Midbrain (tissue), 1 donor: ENCODE measurements around the gene PCMTD2.

Source experiments
- DNase-seq: peaks from one replicate; lab custom pipeline; 2025; lab: John Stamatoyannopoulos, UW

PCMTD2 gene

GRCh38 chr20:64255361-64256281 lies at the start of gene PCMTD2:
PCMTD2 (plus strand) TSS chr20:64255748; CDS start chr20:64259966, 4,218 bp downstream.
- peak; percentile 77 for DNase-seq

- no peak for DNase-seq
Measured at GRCh38 chr20:64206614-64207013, 48.9 kb upstream of the PCMTD2 start.

DNA sequence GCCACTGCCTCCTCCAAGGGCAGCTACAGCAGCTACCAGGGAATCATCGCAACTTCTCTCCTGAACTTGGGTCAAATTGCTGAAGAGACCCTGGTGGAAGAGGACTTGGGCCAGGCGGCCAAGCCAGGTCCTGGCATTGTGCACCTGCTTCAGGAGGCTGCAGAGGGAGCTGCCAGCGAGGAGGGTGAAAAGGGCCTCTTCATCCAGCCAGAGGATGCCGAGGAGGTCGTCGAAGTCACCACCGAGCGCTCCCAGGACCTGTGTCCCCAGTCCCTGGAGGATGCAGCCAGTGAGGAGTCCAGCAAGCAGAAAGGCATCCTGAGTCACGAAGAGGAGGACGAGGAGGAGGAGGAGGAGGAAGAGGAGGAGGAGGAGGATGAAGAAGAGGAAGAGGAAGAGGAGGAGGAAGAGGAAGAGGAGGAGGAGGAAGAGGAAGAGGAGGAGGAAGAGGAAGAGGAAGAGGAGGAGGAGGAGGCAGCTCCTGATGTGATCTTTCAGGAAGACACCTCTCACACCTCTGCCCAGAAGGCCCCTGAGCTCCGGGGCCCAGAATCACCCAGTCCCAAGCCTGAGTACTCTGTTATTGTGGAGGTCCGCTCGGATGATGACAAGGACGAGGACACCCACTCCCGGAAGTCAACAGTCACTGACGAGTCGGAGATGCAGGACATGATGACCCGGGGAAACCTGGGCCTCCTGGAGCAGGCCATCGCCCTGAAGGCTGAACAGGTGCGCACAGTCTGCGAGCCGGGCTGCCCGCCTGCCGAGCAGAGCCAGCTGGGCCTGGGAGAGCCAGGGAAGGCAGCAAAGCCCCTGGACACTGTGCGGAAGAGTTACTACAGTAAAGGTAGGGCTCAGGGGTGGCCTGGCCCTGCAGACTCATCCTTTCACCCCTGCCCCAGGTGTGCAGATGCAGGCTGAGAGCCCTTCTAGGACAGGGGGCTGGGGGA lies 47.6 kb upstream of the PCMTD2 start:
- no peak for DNase-seq

GRCh38 chr20:64209148-64209547 lies 46.4 kb upstream of the PCMTD2 start:
- no peak for DNase-seq

DNA sequence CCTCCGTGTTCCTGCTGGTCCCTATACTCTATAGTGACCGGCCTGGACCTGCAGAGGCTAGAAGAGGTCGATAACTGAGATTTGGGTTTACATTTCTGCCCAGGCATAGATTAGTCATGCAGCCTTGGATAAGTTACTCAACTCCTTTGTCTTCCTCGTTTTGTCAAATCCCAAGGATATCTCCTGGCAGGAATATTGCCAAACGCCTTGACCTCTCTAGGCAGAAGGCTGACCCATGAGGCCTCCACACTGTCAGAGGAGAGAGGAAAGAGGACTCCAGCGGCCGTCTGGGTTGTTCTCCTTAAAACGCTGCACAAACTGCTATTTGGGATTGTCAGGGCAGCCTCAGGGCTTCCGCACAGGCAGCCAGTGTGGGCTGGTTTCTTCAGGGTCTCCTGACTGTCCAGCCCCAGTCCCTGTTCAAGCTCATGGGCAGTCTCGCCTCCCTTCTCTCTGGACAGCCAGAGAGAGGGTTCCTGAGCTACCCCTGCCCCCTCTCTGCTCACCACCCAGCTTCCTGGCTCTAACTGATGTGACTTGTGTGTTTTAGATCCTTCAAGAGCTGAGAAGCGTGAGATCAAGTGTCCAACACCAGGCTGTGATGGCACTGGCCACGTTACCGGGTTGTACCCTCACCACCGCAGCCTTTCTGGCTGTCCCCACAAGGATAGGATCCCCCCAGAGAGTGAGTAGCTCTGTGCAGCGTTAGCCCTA lies 44.7 kb upstream of the PCMTD2 start:
- DNase-seq = no peak

GRCh38 chr20:64211874-64212658 lies 43.5 kb upstream of the PCMTD2 start:
- DNase-seq = no peak

- DNase-seq = peak; percentile 48
Measured at GRCh38 chr20:64212755-64213154, 42.8 kb upstream of the PCMTD2 start.

DNA sequence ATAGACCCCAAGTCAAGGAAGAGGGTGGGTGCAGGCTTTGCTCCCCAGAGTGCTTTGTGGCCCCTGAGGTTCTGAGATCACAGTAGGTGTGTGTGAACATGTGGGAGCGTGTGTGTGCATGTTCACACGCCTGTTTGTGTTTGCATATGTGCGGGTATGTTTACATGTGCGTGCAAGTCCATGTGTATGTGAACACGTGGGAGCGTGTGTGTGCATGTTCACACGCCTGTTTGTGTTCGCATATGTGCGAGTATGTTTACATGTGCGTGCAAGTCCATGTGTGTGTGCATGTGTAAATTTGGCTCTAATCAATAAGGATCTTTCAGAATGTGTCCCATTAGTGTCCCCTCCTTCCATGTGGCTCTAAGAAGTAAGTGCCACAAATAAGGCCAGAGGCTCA lies 41.4 kb upstream of the PCMTD2 start:
- no peak for DNase-seq

DNA sequence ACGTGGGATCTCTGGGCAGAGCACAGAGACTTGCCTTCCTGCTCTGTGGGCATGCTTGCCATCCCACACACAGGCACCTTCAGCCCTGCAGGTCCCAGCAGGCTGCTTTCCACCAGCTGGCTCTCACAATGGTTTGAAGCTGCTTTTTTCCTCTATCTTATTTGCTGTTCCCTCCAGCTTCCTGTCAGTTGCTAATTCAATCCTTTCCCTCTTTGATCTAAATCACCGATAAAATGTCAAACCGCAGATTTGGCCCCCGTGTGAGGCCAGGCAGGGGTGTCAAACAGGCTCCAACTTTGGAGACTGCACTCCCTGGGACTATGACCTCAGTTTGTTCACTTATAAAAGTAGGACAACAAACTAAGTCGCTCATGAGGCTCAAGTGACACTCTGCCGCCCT lies 40.6 kb upstream of the PCMTD2 start:
- no peak for DNase-seq

- DNase-seq = no peak
Measured at GRCh38 chr20:64216036-64216435, 39.5 kb upstream of the PCMTD2 start.

- no peak for DNase-seq
Measured at GRCh38 chr20:64216910-64217309, 38.6 kb upstream of the PCMTD2 start.

DNA sequence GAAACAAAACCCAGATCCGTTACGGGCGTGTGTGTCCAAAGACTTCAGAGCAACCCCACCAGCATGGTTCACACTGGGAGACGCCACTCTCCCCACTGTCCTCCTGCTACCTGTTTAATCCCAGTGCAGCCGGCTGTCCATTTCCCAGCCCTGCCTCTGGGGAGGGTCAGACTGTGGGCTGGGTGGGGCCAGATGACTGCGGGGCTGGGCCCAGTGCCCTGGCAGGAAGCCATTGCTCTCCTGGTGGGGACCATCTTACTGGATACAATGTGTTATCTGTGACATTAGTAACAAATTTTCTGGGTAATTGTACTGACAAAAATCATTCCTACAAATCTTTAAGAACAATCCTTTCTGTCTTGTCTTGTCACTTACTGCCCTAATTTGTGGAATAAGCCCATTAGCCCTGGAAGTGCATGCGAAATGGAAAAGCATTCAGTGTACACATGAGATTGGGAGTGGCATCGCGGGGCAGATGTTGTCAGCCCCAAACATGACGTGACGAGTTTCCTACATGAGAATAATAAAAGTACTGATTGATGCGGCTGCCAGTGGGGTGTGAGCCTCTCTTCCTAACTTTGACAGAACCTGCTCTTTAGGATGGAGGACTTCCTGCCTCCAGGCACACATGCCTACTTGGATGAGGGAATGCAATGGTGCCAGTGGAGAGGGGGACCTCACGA lies 37.9 kb upstream of the PCMTD2 start:
- DNase-seq = no peak

GRCh38 chr20:64219202-64219601 lies 36.3 kb upstream of the PCMTD2 start:
- no peak for DNase-seq

- no peak for DNase-seq
Measured at GRCh38 chr20:64219730-64220129, 35.8 kb upstream of the PCMTD2 start.

DNA sequence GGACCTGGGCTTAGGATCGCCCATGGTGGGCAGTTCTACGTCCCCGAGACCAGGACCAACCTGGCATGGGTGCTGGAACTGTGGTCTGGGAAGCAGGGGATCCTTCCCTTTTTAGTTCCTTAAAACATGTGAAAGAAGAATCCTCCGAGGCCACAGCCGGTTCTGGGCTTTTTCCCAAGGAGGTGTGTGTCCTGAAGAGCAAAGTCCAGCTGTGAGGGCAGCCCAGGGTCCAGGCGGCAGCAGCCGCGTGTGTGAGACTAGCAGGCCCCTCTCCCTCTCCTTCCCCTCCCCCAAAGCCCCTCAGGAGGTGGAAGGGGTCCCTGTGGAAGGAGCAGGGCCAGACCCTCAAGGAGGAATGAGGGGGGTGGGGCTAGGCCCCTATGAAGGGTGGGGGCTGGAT lies 35.1 kb upstream of the PCMTD2 start:
- DNase-seq = no peak

DNA sequence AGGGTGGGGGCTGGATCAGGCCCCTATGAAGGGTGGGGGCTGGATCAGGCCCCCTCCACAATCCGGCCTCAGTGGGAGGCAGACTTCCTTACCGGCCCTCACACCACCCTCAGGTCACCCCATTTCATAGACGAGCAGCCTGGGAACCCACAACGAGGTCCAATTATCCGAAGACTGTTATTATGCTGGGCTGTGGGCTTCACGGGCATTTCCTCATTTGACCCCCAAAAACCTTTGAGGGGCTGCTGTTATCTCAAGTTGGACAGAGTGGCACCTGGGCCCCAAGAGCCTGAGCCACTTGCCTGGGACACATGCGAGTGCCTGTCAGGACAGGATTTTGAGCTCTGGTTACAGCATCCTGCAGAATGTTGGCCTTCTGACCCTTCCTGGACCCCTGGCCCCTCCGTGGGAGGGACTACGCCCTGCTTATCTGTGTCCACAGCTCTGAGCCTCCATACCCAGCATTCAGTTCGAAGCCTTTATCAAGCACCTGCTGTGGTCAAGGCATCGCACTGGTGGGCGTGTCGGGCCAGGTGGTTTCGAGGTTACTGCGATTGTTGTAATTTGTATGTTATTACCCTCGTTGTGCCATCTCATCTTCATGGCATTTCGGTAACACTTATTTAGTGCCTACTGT lies 34.5 kb upstream of the PCMTD2 start:
- no peak for DNase-seq

- no peak for DNase-seq
Measured at GRCh38 chr20:64222291-64222735, 33.2 kb upstream of the PCMTD2 start.

GRCh38 chr20:64222851-64223525 lies 32.6 kb upstream of the PCMTD2 start:
- DNase-seq = no peak

DNA sequence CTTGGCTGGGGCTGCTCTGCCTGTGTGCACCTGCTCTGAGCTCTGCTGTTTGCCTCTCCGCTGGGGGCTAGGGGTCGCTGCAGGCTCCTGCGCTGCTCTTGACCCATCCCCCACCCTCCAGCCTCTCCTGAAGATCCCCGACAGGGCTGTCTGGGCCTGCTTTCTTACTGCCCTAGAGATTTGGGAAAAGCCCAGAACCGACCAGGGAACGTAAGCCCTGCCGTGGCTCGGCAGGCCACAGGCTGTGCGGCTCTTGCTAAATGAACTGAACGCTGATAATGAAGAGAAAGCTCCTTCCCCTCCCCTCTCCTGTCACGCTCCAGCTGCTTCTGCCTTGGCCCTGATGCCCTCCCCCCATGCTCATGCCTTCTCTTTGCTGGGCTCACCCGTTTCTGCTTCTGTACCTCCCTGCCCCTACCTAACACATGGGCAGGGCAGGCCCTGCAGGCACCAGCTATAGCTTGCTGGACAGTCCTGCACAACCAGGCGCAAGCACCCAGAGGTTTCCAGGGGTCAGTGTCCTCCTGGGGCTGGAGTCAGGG lies 32.0 kb upstream of the PCMTD2 start:
- no peak for DNase-seq
